Measurements from ENCODE around the gene MYL10. TPM values are rescaled to one million over a fixed set of nuclear protein-coding genes. Genes with fewer than 3 reads are reported as not detected.

The MYL10 gene
- total and polyA plus RNA-seq, 2 donors (not counting 3 experiments of a cell fraction or from before 2014, with no cell fraction given): not detected

GRCh38 chr7:101572156-101572555 lies 56.9 kb downstream of the MYL10 start:
- Histone ChIP-seq H3K9me1 (replicated peaks; ENCODE audit: control insufficient read depth, extremely low read depth, insufficient read depth, low read length) (no peaks in the 10 kb centered on the region), H3K36me3 (ENCODE audit: control insufficient read depth in 2 of 2, extremely low read depth in 1 of 2, insufficient read depth in 2 of 2, low read length in 2 of 2) (no peaks in the 10 kb centered on the region), H3K4me3 (replicated peaks in 1 of 3; ENCODE audit: insufficient read depth in 1 of 3, low read depth in 1 of 3, low read length in 3 of 3) (no peak overlapping the region), H3K9me3 (replicated peaks; ENCODE audit: control insufficient read depth, insufficient read depth, low read length) (no peaks in the 10 kb centered on the region), H3K27me3 (ENCODE audit: control insufficient read depth in 2 of 2, insufficient read depth in 2 of 2, low read length in 2 of 2) (peaks cover 12 to 16% of the 10 kb centered on the region in 2 experiments), H4K20me1 (replicated peaks; ENCODE audit: control insufficient read depth, extremely low read depth, insufficient read depth, low read length) (no peaks in the 10 kb centered on the region), H3K27ac (ENCODE audit: insufficient read depth, low read depth, low read length) (no peak overlapping the region), H3K9ac (replicated peaks; ENCODE audit: extremely low read depth, insufficient read depth, low read length) (no peak overlapping the region), H2AFZ (ENCODE audit: low read depth, low read length) (no peak overlapping the region), H3K4me1 (ENCODE audit: control insufficient read depth, extremely low read depth, insufficient read depth, low read length) (no peaks in the 10 kb centered on the region), H3K4me2 (ENCODE audit: insufficient read depth, low read length) (no peak overlapping the region), H3K79me2 (ENCODE audit: control insufficient read depth, insufficient read depth, low read length) (no peaks in the 10 kb centered on the region)
- ChIA-PET POLR2A (no interaction called here), CTCF (no interaction called here)
- DNase-seq (ENCODE audit: low read depth, low spot score): no peak
- FAIRE-seq: no peak
- no TSS peak for BruUV-seq (replicated peaks)
- dilution Hi-C loops (cut with MboI; ENCODE audit: extremely low pct_ligation_motif_present, low sequenced_read_pairs): no loop called here
- intact Hi-C loops (cut with micrococcal nuclease): no loop called here
- TF ChIP-seq POLR2A (IDR thresholded peaks at IDR 0.05; ENCODE audit: low read depth, low read length) (no peak), CTCF (IDR thresholded peaks at IDR 0.05; ENCODE audit: extremely low read depth in 1 of 2, insufficient read depth in 1 of 2, low read depth in 1 of 2, low read length in 2 of 2) (no peak), FOS (IDR thresholded peaks at IDR 0.05; ENCODE audit: borderline replicate concordance, insufficient read depth, low read length) (no peak), MAX (IDR thresholded peaks at IDR 0.05; ENCODE audit: insufficient read depth, insufficient read length) (no peak), POLR2AphosphoS5 (IDR thresholded peaks at IDR 0.05; ENCODE audit: insufficient read depth, low read depth, low read length) (no peak), MYC (IDR thresholded peaks at IDR 0.05; ENCODE audit: low read depth, low read length) (no peak), EZH2 (IDR thresholded peaks at IDR 0.05; ENCODE audit: borderline replicate concordance, low read depth, low read length, severe bottlenecking) (no peak), JUN (IDR thresholded peaks at IDR 0.05; ENCODE audit: borderline replicate concordance, insufficient read depth, insufficient read length, low read depth) (no peak), GATA2 (IDR thresholded peaks at IDR 0.05; ENCODE audit: insufficient read depth, insufficient read length, low read depth, low read length) (no peak)

Measured in endothelial cell of umbilical vein (primary cell).